ENCODE data around the gene ERAP2. TPM values are rescaled to one million over a fixed set of nuclear protein-coding genes. Genes with fewer than 3 reads are reported as not detected.
"Not testable (repeated sequence)": the region's sequence is repeated elsewhere in the genome, so short reads cannot be mapped to it uniquely, and the experiment has no call there.

Gene ERAP2, protein sequence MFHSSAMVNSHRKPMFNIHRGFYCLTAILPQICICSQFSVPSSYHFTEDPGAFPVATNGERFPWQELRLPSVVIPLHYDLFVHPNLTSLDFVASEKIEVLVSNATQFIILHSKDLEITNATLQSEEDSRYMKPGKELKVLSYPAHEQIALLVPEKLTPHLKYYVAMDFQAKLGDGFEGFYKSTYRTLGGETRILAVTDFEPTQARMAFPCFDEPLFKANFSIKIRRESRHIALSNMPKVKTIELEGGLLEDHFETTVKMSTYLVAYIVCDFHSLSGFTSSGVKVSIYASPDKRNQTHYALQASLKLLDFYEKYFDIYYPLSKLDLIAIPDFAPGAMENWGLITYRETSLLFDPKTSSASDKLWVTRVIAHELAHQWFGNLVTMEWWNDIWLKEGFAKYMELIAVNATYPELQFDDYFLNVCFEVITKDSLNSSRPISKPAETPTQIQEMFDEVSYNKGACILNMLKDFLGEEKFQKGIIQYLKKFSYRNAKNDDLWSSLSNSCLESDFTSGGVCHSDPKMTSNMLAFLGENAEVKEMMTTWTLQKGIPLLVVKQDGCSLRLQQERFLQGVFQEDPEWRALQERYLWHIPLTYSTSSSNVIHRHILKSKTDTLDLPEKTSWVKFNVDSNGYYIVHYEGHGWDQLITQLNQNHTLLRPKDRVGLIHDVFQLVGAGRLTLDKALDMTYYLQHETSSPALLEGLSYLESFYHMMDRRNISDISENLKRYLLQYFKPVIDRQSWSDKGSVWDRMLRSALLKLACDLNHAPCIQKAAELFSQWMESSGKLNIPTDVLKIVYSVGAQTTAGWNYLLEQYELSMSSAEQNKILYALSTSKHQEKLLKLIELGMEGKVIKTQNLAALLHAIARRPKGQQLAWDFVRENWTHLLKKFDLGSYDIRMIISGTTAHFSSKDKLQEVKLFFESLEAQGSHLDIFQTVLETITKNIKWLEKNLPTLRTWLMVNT
- total RNA-seq (2014; rRNA removed; shearing (Covaris generic)): 91.9 and 97.0 TPM in 2 replicates

DNA sequence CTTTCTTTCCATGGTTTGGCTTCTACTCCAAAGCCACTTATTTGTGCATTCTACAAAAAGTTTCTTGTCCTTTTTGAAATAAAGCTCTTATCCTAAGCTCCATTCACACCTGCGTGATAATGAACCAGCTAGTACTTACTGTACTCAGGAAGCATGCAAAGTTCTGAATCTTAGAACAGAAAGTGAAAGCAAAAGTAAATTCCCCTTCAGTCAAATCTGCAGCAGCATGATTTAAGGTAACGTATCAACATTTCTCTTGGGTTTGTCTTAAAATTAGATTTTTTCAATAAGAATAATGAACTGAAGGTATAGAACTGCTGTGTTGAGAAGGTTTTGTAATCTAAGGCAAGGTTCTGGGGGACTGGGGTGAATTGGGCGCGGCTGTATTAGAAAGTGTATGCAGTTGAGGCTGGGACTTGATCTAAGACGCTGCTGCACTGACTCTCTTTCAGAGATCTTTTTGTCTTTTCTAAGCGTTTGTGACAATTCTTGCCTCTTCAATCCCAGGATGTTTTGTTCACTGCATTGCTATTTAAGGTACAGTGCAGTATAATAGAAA, at the start of gene ERAP2:
Gene ERAP2, plus strand, starts transcription at position 209 of the 559 bp plus-strand sequence. CDS start 3,186 bp downstream, outside the sequence.
- peak; percentile 65 for DNase-seq (ENCODE audit: low spot score)

GRCh38 chr5:96829297-96829696, 47.0 kb upstream of the ERAP2 start:
- DNase-seq (ENCODE audit: low spot score): no peak

GRCh38 chr5:96834016-96834415, 42.3 kb upstream of the ERAP2 start:
- no peak for DNase-seq (ENCODE audit: low spot score)

- no peak for DNase-seq (ENCODE audit: low spot score)
Measured at GRCh38 chr5:96835791-96836191, 40.5 kb upstream of the ERAP2 start.

- DNase-seq (ENCODE audit: low spot score): no peak
Measured at GRCh38 chr5:96836817-96837216, 39.5 kb upstream of the ERAP2 start.

DNA sequence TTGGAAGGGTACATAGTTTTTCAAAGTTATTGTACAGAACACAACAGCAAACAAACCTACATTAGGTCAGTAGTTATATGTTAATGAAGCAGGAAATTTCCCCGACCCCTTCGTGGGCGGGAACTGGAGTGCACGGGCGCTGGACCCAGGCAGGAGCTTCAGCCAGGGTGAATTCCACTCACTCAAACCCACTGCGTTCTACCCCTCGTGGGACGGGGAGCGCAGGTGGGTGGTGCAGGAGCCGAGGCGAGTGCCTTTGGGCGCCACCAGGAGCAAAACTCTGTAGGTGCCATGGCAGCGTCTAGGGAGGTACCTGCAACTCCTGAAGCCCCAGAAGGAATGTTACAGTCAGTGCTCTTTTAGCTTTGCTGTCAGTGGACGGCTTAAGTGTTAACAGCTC, 39.0 kb upstream of the ERAP2 start:
- DNase-seq (ENCODE audit: low spot score): no peak

GRCh38 chr5:96838201-96839070, 37.9 kb upstream of the ERAP2 start:
- DNase-seq (ENCODE audit: low spot score): no peak

GRCh38 chr5:96839071-96839592, 37.2 kb upstream of the ERAP2 start:
- no peak for DNase-seq (ENCODE audit: low spot score)

DNA sequence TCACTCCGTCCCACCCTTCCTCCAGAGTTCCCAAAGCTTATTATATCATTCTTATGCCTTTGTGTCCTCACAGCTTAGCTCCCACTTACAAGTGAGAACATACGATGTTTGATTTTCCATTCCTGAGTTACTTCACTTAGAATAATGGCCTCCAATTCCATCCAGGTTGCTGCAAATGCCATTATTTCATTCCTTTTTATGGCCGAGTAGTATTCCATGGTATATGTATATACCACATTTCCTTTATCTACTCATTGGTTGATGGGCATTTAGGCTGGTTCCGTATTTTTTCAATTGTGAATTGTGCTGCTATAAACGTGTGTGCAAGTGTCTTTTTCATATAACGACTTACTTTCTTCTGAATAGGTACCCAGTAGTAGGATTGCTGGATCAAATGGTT, 34.4 kb upstream of the ERAP2 start:
- DNase-seq (ENCODE audit: low spot score): not testable (repeated sequence)

DNA sequence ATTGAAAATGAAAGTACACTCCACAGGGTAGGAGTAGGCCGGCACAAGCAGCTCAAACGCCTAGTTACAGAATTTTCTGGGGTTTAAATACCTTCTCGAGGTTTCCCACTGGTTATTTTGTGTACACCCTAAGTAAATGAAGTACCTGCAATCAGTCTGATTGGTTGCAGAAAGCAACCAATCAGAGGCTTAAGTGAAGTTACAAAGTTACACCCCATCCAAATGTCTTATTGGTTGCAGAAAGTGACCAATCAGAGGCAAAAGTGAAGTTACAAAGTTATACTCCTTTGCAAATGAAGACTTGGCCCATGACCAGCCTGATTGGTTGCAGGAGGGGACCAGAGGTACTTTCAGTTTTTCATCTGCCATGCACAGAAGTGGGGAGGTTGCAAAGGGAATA, 33.2 kb upstream of the ERAP2 start:
- DNase-seq (ENCODE audit: low spot score): no peak

- DNase-seq (ENCODE audit: low spot score): peak; percentile 20
Measured at GRCh38 chr5:96844481-96844990, 31.8 kb upstream of the ERAP2 start.

DNA sequence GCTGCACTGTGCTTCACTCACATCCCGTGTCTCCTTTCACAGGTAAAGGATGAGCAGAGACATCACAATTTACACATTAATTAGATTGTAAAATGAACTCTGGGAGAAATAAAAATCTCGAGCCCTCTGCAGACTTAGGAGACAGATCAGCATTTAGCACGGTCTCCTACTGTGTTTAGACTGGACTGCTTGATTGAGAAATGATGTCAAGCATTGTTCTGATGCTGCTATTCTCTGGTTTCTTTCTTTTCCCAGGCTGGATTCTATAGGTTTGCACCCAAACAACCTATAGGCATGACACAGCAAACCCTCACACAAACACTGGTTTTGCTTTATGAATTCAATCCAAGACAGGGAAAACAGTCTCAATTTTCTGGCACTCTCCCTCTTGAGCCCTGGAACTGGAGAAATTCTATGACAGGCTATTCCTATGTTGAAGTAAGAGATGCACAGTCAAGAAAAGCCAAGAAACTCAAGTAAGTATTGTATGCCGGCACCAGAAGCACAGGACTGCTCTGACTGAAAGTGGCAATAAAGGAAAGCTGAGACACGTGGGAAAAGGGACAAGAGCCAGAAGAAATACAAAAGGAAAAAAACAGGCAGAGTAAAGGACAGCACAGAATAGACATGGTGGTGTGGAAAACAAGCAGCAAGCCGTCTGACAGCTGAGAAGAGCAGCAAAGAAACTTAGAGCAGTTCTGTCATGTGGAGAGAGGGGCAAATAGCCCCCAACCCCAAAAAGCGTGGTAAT, 24.8 kb upstream of the ERAP2 start:
- DNase-seq (ENCODE audit: low spot score): no peak

GRCh38 chr5:96852759-96853158, 23.5 kb upstream of the ERAP2 start:
- DNase-seq (ENCODE audit: low spot score): no peak

DNA sequence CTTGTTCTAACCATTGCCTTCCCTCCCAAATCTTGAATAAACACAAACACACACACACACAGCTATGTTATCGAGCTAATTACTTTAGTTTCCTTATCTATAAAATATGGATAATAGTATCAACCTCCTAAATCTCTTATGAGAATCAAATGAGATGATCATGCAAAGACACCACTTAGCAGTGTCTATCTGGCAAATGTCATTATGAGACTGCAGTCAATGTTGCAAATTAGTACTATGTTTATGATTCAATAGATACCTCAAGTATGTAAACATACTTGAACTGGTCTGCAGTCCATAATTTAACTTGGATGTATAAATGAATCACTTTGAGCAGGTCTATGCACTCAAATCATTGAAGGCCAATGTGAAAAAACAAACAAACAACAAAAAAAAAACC, 22.2 kb upstream of the ERAP2 start:
- no peak for DNase-seq (ENCODE audit: low spot score)

DNA sequence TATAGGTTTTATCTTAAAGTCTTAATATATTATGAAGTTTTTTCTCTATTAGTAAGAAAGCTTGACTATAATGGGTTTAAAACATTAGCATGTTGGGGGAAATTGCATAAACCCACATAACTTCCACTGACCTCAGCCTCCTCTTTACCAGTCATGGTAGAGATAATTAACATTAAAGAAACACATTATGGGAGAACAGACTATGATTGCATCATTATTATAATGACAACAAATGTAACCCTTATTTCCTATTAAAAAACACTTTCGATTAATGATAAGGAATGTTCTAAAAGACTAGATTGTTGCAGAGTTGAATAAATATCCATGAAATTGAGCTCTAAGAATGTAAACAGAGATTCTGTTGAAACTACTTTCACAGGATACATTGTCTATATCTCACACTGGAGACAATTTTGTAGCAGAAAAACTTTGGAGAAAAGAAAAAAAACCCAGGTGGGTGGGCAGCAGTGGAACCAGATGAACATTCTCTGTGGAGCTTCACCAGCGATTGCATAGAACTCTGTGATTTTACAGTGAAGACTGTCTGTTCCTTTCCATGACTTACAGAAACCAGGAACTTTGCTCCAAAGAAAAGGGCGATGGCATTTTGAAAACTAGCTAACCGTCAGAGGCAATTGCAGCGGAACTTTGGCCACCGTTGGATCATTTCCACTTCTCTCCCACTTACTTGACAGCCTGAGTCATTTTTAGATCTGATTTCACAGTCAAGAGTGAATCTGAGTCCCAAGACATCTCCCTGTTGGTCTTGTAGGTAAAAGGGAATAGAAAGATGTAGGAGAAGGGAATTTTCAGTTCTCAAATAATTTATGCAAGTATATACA, 21.0 kb upstream of the ERAP2 start:
- DNase-seq (ENCODE audit: low spot score): no peak

DNA sequence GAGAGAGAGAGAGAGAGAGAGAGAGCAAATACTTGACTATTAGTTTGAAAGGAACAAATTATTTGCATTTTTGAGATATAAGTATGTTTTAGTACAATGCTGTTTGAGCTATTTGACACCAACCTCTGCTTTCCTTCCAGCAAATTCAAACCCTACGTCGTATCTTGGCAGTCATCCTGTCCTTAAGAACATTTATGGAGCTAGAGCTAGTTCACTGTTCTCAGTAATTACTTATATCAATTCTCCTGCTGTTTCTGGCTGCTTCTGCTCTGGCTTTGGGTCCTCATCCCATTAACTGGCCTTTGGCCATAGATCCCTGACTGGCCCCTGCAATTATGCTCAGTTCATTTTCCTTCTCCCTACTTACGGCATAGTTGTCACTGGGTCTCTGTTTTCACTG, 19.9 kb upstream of the ERAP2 start:
- no peak for DNase-seq (ENCODE audit: low spot score)

- no peak for DNase-seq (ENCODE audit: low spot score)
Measured at GRCh38 chr5:96857454-96857853, 18.8 kb upstream of the ERAP2 start.

DNA sequence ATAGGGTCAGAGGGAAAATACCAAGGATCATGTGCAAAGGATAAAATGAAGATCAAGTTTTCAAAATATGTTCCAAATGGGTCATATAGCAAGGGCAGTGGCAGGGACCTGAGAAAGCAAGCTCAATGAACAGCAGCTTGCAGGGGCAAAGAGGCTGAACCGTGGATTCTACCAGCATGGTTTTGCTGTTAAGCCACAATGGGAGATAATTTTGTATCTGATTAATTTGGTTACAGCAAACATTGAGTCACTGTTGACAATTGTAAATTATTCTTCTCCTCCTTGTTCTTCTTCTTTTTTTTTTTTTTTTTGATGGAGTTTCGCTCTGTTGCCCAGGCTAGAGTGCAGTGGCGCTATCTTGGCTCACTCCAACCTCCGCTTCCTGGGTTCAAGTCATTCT, 18.4 kb upstream of the ERAP2 start:
- DNase-seq (ENCODE audit: low spot score): no peak

DNA sequence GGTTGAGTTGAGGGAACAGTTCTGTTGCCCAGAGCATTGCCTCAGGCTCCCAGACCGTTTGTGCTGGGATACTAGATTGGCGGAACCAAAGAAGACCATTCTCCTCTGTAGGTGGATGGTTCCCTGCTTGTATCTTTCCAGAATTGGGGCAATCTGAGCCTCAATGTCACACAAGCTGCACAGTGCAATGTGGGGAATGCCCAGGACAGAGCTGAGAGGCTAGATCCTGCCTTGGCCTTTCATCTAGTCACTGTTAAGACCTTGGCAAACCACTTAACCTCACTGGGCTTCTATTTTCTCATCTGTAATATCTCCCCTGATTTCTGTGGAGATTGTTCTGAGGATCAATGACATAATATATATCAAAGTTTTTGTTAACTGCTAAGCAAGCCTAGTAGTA, 16.9 kb upstream of the ERAP2 start:
- DNase-seq (ENCODE audit: low spot score): no peak
